Upper lobe of left lung (tissue), 6 donors: ENCODE measurements around the gene JMJD1C. TPM values are rescaled to one million over a fixed set of nuclear protein-coding genes. Genes with fewer than 3 reads are reported as not detected.

Experiments
- ATAC-seq, 2 donors: fragments of 200-7000 bp; cut with Tn5 transposase; one replicate each; pipeline ENCODE4 v1.9.1; 2022; ENCODE audit warnings: mild to moderate bottlenecking in 2 of 2, moderate library complexity in 2 of 2; ENCODE audit not compliant: low FRiP score in 2 of 2
- DNase-seq, 2 donors: peaks; one replicate each; pipeline ENCODE4 v3.0.0-alpha.2; 2019 to 2020
- H3K27ac ChIP-seq, 4 donors: fragments of 200-600 bp; sonication (generic); one replicate each; pipeline ENCODE4 v1.5.1; 2016 to 2019
- H3K27me3 ChIP-seq, 4 donors: fragments of 200-600 bp; sonication (generic); one replicate each; pipeline ENCODE4 v1.5.1; 2017 to 2019
- H3K36me3 ChIP-seq, 4 donors: fragments of 200-600 bp; sonication (generic); one replicate each; pipeline ENCODE4 v1.5.1; 2016 to 2019
- H3K4me1 ChIP-seq, 4 donors: fragments of 200-600 bp; sonication (generic); one replicate each; pipeline ENCODE4 v1.5.1; 2018 to 2019
- H3K4me3 ChIP-seq, 4 donors: fragments of 200-600 bp; sonication (generic); one replicate each; pipeline ENCODE4 v1.5.1; 2017 to 2019; ENCODE audit warnings: mild to moderate bottlenecking in 2 of 4, moderate library complexity in 1 of 4
- H3K9me3 ChIP-seq, 4 donors: fragments of 200-600 bp; sonication (generic); one replicate each; pipeline ENCODE4 v1.5.1; 2018 to 2019
- CTCF ChIP-seq, 6 experiments: fragments of 450-650 bp in 4 of 6; fragments of 200-600 bp in 2 of 6; sonication (generic) in 2 of 6; IDR thresholded peaks; one replicate each; pipeline ENCODE4 v1.5.1; 2016 to 2019; ENCODE audit warnings: antibody characterized with exemption in 6 of 6
- EP300 ChIP-seq, 4 donors: sonication (generic); formaldehyde crosslinking; IDR thresholded peaks; one replicate each; pipeline ENCODE4 v1.5.1; 2017; ENCODE audit warnings: antibody characterized with exemption in 4 of 4, control low read depth in 2 of 4
- POLR2A ChIP-seq, 4 donors: fragments of 450-650 bp; IDR thresholded peaks; one replicate each; pipeline ENCODE4 v1.5.1; 2016 to 2017; ENCODE audit warnings: antibody characterized with exemption in 4 of 4, mild to moderate bottlenecking in 2 of 4
- POLR2AphosphoS5 ChIP-seq, 2 donors: sonication (generic); formaldehyde crosslinking; IDR thresholded peaks; one replicate each; pipeline ENCODE4 v1.5.1; 2017; ENCODE audit warnings: antibody characterized with exemption in 2 of 2
- WGBS, 2 donors: methylation state at CpG; one replicate each; pipeline ENCODE4 v1.1.5; 2017 to 2018; 5-methylcytosine and 5-hydroxymethylcytosine counted together
- total RNA-seq, 6 donors: library from RNA; depleted of rRNA in 4 of 6; stranded (reverse); fragments of >200 nt in 4 of 6; gene quantifications; one replicate each; pipeline versions ENCODE4 v1.1.0 to v1.2.1, GENCODE V29; 2016 to 2021
- donor health status: DM: no; HTN: no; CAD: no; lungs with moderate emphysema.
- donor health status: DM: no; HTN: yes; CAD: no; lungs with severe emphysema.

Gene JMJD1C
- total RNA-seq, 6 donors from 2014 or later: 80.2 to 130 (median 94.2) TPM

GRCh38 chr10:63129888-63130287 is 335.9 kb downstream of the JMJD1C start:
- no peak overlapping the region for H3K4me3 ChIP-seq
- TF ChIP-seq POLR2AphosphoS5 (IDR thresholded peaks at IDR 0.05) (no peak), CTCF (IDR thresholded peaks at IDR 0.05) (no peak), POLR2A (IDR thresholded peaks at IDR 0.05) (no peak), EP300 (IDR thresholded peaks at IDR 0.05) (no peak)
- no peaks in the 10 kb centered on the region for H3K9me3 ChIP-seq
- peaks cover 9 to 13% (median 10%) of the 10 kb centered on the region in 4 donors for H3K4me1 ChIP-seq
- no peaks in the 10 kb centered on the region for H3K36me3 ChIP-seq
- DNase-seq (no peak), ATAC-seq (no peak)
- no peaks in the 10 kb centered on the region for H3K27me3 ChIP-seq
- H3K27ac ChIP-seq: no peak overlapping the region
- WGBS, 2 donors: 83 to 86% methylated on average over 6 of the region's 6 CpGs

GRCh38 chr10:63128443-63128842 is 337.3 kb downstream of the JMJD1C start:
- no peaks in the 10 kb centered on the region for H3K9me3 ChIP-seq
- ATAC-seq (no peak), DNase-seq (no peak)
- H3K36me3 ChIP-seq: no peaks in the 10 kb centered on the region
- no peak overlapping the region for H3K27ac ChIP-seq
- WGBS, 2 donors: 80 to 84% methylated on average over 4 of the region's 4 CpGs
- TF ChIP-seq CTCF (IDR thresholded peaks at IDR 0.05): no peak
- TF ChIP-seq POLR2AphosphoS5 (IDR thresholded peaks at IDR 0.05): no peak
- no peak for TF ChIP-seq EP300 (IDR thresholded peaks at IDR 0.05)
- no peak for TF ChIP-seq POLR2A (IDR thresholded peaks at IDR 0.05)
- H3K27me3 ChIP-seq: no peaks in the 10 kb centered on the region
- H3K4me1 ChIP-seq: peaks cover 0 to 3% (median 0%) of the 10 kb centered on the region in 4 donors
- H3K4me3 ChIP-seq: no peak overlapping the region

- H3K36me3 ChIP-seq: no peaks in the 10 kb centered on the region
- TF ChIP-seq EP300 (IDR thresholded peaks at IDR 0.05): no peak
- no peak for TF ChIP-seq CTCF (IDR thresholded peaks at IDR 0.05)
- TF ChIP-seq POLR2AphosphoS5 (IDR thresholded peaks at IDR 0.05): no peak
- TF ChIP-seq POLR2A (IDR thresholded peaks at IDR 0.05): no peak
- H3K4me1 ChIP-seq: no peaks in the 10 kb centered on the region
- DNase-seq (no peak), ATAC-seq (no peak)
- no peaks in the 10 kb centered on the region for H3K9me3 ChIP-seq
- H3K27me3 ChIP-seq: no peaks in the 10 kb centered on the region
- WGBS, 2 donors: 74 to 77% methylated on average over 2 of the region's 2 CpGs
- H3K4me3 ChIP-seq: no peak overlapping the region
- H3K27ac ChIP-seq: no peak overlapping the region
These were observed 340.3 kb downstream of the JMJD1C start for GRCh38 chr10:63125459-63125858.

- WGBS, 2 donors: 71 to 88% methylated on average over 2 of the region's 2 CpGs
- no peak for TF ChIP-seq CTCF (IDR thresholded peaks at IDR 0.05)
- no peak for TF ChIP-seq EP300 (IDR thresholded peaks at IDR 0.05)
- TF ChIP-seq POLR2AphosphoS5 (IDR thresholded peaks at IDR 0.05): no peak
- TF ChIP-seq POLR2A (IDR thresholded peaks at IDR 0.05): no peak
- ATAC-seq (no peak), DNase-seq (no peak)
- Histone ChIP-seq H3K27ac (no peak overlapping the region), H3K36me3 (no peaks in the 10 kb centered on the region), H3K9me3 (no peaks in the 10 kb centered on the region), H3K4me3 (no peak overlapping the region), H3K4me1 (no peaks in the 10 kb centered on the region), H3K27me3 (no peaks in the 10 kb centered on the region)
These were observed 341.9 kb downstream of the JMJD1C start for GRCh38 chr10:63123727-63124362.

GRCh38 chr10:63120554-63120953 is 345.2 kb downstream of the JMJD1C start:
- H3K9me3 ChIP-seq: no peaks in the 10 kb centered on the region
- no peaks in the 10 kb centered on the region for H3K36me3 ChIP-seq
- no peaks in the 10 kb centered on the region for H3K27me3 ChIP-seq
- no peak for TF ChIP-seq CTCF (IDR thresholded peaks at IDR 0.05)
- no peak for TF ChIP-seq EP300 (IDR thresholded peaks at IDR 0.05)
- no peak for TF ChIP-seq POLR2AphosphoS5 (IDR thresholded peaks at IDR 0.05)
- TF ChIP-seq POLR2A (IDR thresholded peaks at IDR 0.05): no peak
- peaks cover 0 to 5% (median under 1%) of the 10 kb centered on the region in 4 donors for H3K4me1 ChIP-seq
- ATAC-seq (peak in 1 of 2 donors; percentile 91), DNase-seq (no peak)
- no peak overlapping the region for H3K4me3 ChIP-seq
- H3K27ac ChIP-seq: no peak overlapping the region
